Breast epithelium (tissue), 4 donors: ENCODE measurements around the gene NCKAP5L. TPM values are rescaled to one million over a fixed set of nuclear protein-coding genes. Genes with fewer than 3 reads are reported as not detected.
A peak's percentile ranks its signal among the peaks of the same experiment; 100 is the strongest.

Experiments
- DNase-seq, 2 donors: peaks; one replicate each; pipeline ENCODE4 v3.0.0-alpha.2; 2019; ENCODE audit warnings: low spot score in 2 of 2
- H3K27ac ChIP-seq, 2 donors: fragments of 200-600 bp; sonication (generic) in 1 of 2; one replicate each; pipeline ENCODE4 v1.5.1; 2016 to 2019; ENCODE audit warnings: mild to moderate bottlenecking in 1 of 2
- H3K27me3 ChIP-seq, 2 donors: fragments of 200-600 bp; sonication (generic) in 1 of 2; one replicate each; pipeline versions ENCODE4 v1.5.1 to v1.6.0; 2017 to 2019; ENCODE audit warnings: control low read depth in 1 of 2, mild to moderate bottlenecking in 1 of 2
- H3K36me3 ChIP-seq: fragments of 200-600 bp; one replicate; pipeline ENCODE4 v1.5.1; 2019
- H3K4me1 ChIP-seq, 2 donors: fragments of 200-600 bp; sonication (generic); one replicate each; pipeline ENCODE4 v1.5.1; 2016 to 2019; ENCODE audit warnings: control low read depth in 1 of 2
- H3K4me3 ChIP-seq, 3 donors: fragments of 200-600 bp; sonication (generic); 1 replicate in 2 of 3; 2 replicates in 1 of 3; pipeline ENCODE4 v1.5.1; 2016 to 2019; ENCODE audit warnings: mild to moderate bottlenecking in 3 of 3, moderate library complexity in 2 of 3
- H3K9me3 ChIP-seq, 2 donors: fragments of 200-600 bp; sonication (generic) in 1 of 2; one replicate each; pipeline ENCODE4 v1.5.1; 2016 to 2019; ENCODE audit warnings: control low read depth in 1 of 2
- CTCF ChIP-seq, 3 donors: fragments of 450-650 bp; IDR thresholded peaks; one replicate each; pipeline ENCODE4 v1.5.1; 2016 to 2017; ENCODE audit warnings: antibody characterized with exemption in 3 of 3, mild to moderate bottlenecking in 3 of 3, moderate library complexity in 3 of 3
- POLR2AphosphoS5 ChIP-seq, 3 donors: sonication (generic); formaldehyde crosslinking; IDR thresholded peaks; one replicate each; pipeline ENCODE4 v1.6.1; 2017; ENCODE audit warnings: antibody characterized with exemption in 3 of 3
- intact Hi-C: fragments of 100-400 bp; cut with DNase I; formaldehyde crosslinking; loops from one replicate; pipeline ENCODE4 v1.15.1; 2023; ENCODE audit warnings: low total_unique reads
- total RNA-seq, 3 donors: library from RNA; depleted of rRNA; stranded (reverse); fragments of >200 nt; gene quantifications; one replicate each; pipeline ENCODE4 v1.1.0, GENCODE V29; 2016

NCKAP5L gene
- total RNA-seq, 3 donors from 2014 or later, result 11.4 to 15.8 (median 12.1) TPM

GRCh38 chr12:49741882-49742620 is 86.2 kb downstream of the NCKAP5L start:
- Histone ChIP-seq H3K27me3 (no peaks in the 10 kb centered on the region), H3K4me3 (peak overlapping the region; percentile 70 to 90 (median 79)), H3K9me3 (no peaks in the 10 kb centered on the region), H3K4me1 (peaks cover 6 to 10% of the 10 kb centered on the region in 2 donors), H3K36me3 (no peaks in the 10 kb centered on the region), H3K27ac (peak overlapping the region; percentile 98 to 100)
- DNase-seq, result peak; percentile 90 to 91
- TF ChIP-seq CTCF (IDR thresholded peaks at IDR 0.05) (no peak), POLR2AphosphoS5 (IDR thresholded peaks at IDR 0.05) (peak; percentile 4 to 37 (median 15))
- intact Hi-C loops, result no loop called here

Other genes starting within 250 kb of the NCKAP5L start
- under 1 TPM; 0.59 to 0.98 (median 0.96) TPM for gene FAM186B, start 222.8 kb downstream of the NCKAP5L start, total RNA-seq
- 10 to 100 TPM; 10.4 to 34.0 (median 32.8) TPM for gene PRPF40B, start 204.9 kb downstream of the NCKAP5L start, total RNA-seq
- 10 to 100 TPM in 2 of 3 donors, 1 to 10 TPM in 1; 9.8 to 13.8 (median 13.3) TPM for gene FMNL3, start 121.0 kb downstream of the NCKAP5L start, total RNA-seq
- gene TMBIM6, start 86.9 kb downstream of the NCKAP5L start, total RNA-seq, result 100 to 1,000 TPM; 364 to 620 (median 409) TPM
- 1 to 10 TPM; 2.2 to 6.0 (median 3.9) TPM for gene BCDIN3D, start 14.7 kb upstream of the NCKAP5L start, total RNA-seq
- 1 to 10 TPM in 2 of 3 donors, under 1 TPM in 1; 0.64 to 1.9 (median 1.3) TPM for gene FAIM2, start 75.5 kb upstream of the NCKAP5L start, total RNA-seq
- not detected for gene AQP2, start 122.3 kb upstream of the NCKAP5L start, total RNA-seq
- gene AQP5, start 133.5 kb upstream of the NCKAP5L start, total RNA-seq, result 1 to 10 TPM in 2 of 3 donors, not detected in 1; 3.1 to 4.6 TPM
- under 1 TPM in 1 of 3 donors, not detected in 2; 0.16 TPM for gene AQP6, start 144.5 kb upstream of the NCKAP5L start, total RNA-seq
- gene RACGAP1, start 197.1 kb upstream of the NCKAP5L start, total RNA-seq, result 10 to 100 TPM in 2 of 3 donors, 1 to 10 TPM in 1; 7.5 to 33.9 (median 11.1) TPM
- under 1 TPM; 0.80 to 0.98 (median 0.88) TPM for gene ASIC1, start 229.2 kb upstream of the NCKAP5L start, total RNA-seq